ENCODE data around the gene HOXA7.

HOXA7 gene

GRCh38 chr7:27130540-27131389 is 25.7 kb downstream of the HOXA7 start, which contains the start of gene HOXA4:
Gene HOXA4 (minus strand): TSS chr7:27130757. CDS start chr7:27130733, 24 bp downstream.
- no peak for DNase-seq

GRCh38 chr7:27129729-27130539 is 26.5 kb downstream of the HOXA7 start:
- DNase-seq: no peak

GRCh38 chr7:27128776-27129728 is 27.4 kb downstream of the HOXA7 start:
- DNase-seq: no peak

GRCh38 chr7:27128034-27128433 is 28.4 kb downstream of the HOXA7 start:
- DNase-seq: no peak

GRCh38 chr7:27126596-27127327 is 29.7 kb downstream of the HOXA7 start:
- DNase-seq: no peak

- DNase-seq: no peak
Measured at GRCh38 chr7:27125986-27126394, 30.5 kb downstream of the HOXA7 start.

- no peak for DNase-seq
Measured at GRCh38 chr7:27124902-27125689, 31.4 kb downstream of the HOXA7 start.

- DNase-seq: no peak
Measured at GRCh38 chr7:27124096-27124901, 32.2 kb downstream of the HOXA7 start.

GRCh38 chr7:27123477-27124053 is 32.9 kb downstream of the HOXA7 start:
- DNase-seq: no peak

GRCh38 chr7:27123007-27123476 is 33.4 kb downstream of the HOXA7 start:
- DNase-seq: no peak

- no peak for DNase-seq
Measured at GRCh38 chr7:27122077-27122910, 34.2 kb downstream of the HOXA7 start.

- no peak for DNase-seq
Measured at GRCh38 chr7:27121684-27122076, 34.8 kb downstream of the HOXA7 start.

- DNase-seq: no peak
Measured at GRCh38 chr7:27119412-27119911, 37.0 kb downstream of the HOXA7 start.

- DNase-seq: no peak
Measured at GRCh38 chr7:27118580-27118979, 37.9 kb downstream of the HOXA7 start.

GRCh38 chr7:27117887-27118491 is 38.5 kb downstream of the HOXA7 start:
- no peak for DNase-seq

- DNase-seq: no peak
Measured at GRCh38 chr7:27116962-27117886, 39.3 kb downstream of the HOXA7 start.
